Activated naive CD8-positive, alpha-beta T cell treated with anti-CD3 and anti-CD28 coated beads, Interleukin-2, amount 10 ng/mL, durations not matched to agents 7 days and 5 days (primary cell): ENCODE results near the gene CLN5. TPM values are rescaled to one million over a fixed set of nuclear protein-coding genes. Genes with fewer than 3 reads are reported as not detected.

Experiments
- ATAC-seq: fragments of 150-1000 bp; cut with Tn5 transposase; one replicate; pipeline ENCODE4 v1.10.0; 2021; ENCODE audit warnings: low read depth, moderate library complexity
- POLR2A ChIA-PET: fragments of 350-600 bp; sonication (Branson Sonifier 250); formaldehyde crosslinking; loops from one replicate; lab custom pipeline; 2021; ENCODE audit warnings: antibody characterized with exemption; lab: Charles Lee
- DNase-seq: peaks from one replicate; pipeline ENCODE4 v3.0.0; 2021
- H3K27ac Mint-ChIP-seq: one replicate; pipeline ENCODE4 v1.8.0; 2022; ENCODE audit warnings: mild to moderate bottlenecking, mixed read lengths
- H3K27me3 Mint-ChIP-seq: one replicate; pipeline ENCODE4 v1.8.0; 2022; ENCODE audit warnings: mild to moderate bottlenecking, moderate library complexity, mixed read lengths
- H3K36me3 Mint-ChIP-seq: one replicate; pipeline ENCODE4 v1.8.0; 2021; ENCODE audit warnings: mild to moderate bottlenecking, mixed read lengths
- H3K4me1 Mint-ChIP-seq: one replicate; pipeline ENCODE4 v1.8.0; 2021; ENCODE audit warnings: mixed read lengths
- H3K4me3 Mint-ChIP-seq: one replicate; pipeline ENCODE4 v1.8.0; 2022; ENCODE audit warnings: mild to moderate bottlenecking, moderate library complexity, mixed read lengths
- H3K9me3 Mint-ChIP-seq: one replicate; pipeline ENCODE4 v1.8.0; 2021; ENCODE audit warnings: mixed read lengths
- total RNA-seq, 2 experiments: library from RNA; stranded (reverse); gene quantifications; one replicate each; pipeline ENCODE4 v1.2.3, GENCODE V29; 2021

CLN5 gene
- total RNA-seq, 2 experiments from 2014 or later: 15.4 to 18.9 TPM

DNA sequence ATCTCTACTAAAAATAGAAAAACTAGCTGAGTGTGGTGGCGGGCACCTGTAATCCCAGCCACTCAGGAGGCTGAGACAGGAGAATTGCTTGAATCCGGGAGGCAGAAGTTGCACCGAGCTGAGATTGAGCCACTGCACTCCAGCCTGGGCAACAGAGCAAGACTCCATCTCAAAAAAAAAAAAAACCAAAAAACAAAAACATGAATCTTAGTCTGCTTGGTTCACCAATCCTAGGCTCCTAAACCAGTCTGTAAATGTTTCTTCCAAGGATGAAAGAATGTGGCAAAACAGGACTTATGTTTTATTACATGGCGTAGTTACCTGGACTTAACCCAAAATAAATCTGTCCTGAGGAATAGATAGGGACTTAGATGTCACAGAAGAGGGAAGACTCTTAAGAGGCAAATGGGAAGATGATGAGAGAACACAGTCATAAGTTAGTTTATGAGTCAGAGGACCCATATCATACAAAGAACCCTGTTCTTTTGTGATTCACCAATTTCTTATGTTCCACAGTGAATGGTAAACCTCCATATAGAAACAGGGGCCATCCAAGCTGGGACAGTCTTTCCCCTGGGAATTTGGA is 41.9 kb downstream of the CLN5 start:
- Mint-ChIP-seq H3K9me3 (no peaks in the 10 kb centered on the region), H3K27me3 (peaks cover 3% of the 10 kb centered on the region), H3K4me1 (no peaks in the 10 kb centered on the region), H3K4me3 (no peak overlapping the region), H3K27ac (no peak overlapping the region), H3K36me3 (peaks cover under 1% of the 10 kb centered on the region)
- POLR2A ChIA-PET: interaction anchor here (0.7 kb wide), 1 partner anchor 98 kb away, joined by 4 read pairs; no protein-coding TSS in a partner anchor
- no peak for DNase-seq
- no peak for ATAC-seq

DNA sequence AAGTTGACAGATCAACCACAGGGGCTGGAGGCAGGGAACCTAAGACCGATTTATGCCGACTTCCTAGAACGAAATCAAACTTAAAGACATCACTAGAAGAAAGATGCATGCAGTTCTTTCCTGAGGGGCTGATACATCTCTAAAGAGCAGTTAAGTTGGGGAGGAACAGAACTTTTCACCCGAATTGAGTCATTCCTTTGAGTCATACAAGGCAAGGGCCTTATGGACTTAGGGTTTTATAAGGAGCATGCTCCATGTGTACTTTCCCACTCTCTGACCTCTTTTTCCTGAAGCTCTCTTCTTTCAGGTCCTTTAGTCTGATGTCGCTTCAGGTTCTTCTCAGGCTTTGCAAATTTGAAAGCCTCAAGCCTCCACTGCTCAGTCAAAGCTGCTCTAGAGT is 43.0 kb downstream of the CLN5 start:
- Mint-ChIP-seq H3K4me1 (no peaks in the 10 kb centered on the region), H3K4me3 (no peak overlapping the region), H3K36me3 (no peaks in the 10 kb centered on the region), H3K27me3 (no peaks in the 10 kb centered on the region), H3K27ac (no peak overlapping the region), H3K9me3 (no peaks in the 10 kb centered on the region)
- DNase-seq: no peak
- no peak for ATAC-seq
- POLR2A ChIA-PET: interaction anchor here (1.1 kb wide), 1 partner anchor 9 kb away, joined by 4 read pairs; no protein-coding TSS in a partner anchor

DNA sequence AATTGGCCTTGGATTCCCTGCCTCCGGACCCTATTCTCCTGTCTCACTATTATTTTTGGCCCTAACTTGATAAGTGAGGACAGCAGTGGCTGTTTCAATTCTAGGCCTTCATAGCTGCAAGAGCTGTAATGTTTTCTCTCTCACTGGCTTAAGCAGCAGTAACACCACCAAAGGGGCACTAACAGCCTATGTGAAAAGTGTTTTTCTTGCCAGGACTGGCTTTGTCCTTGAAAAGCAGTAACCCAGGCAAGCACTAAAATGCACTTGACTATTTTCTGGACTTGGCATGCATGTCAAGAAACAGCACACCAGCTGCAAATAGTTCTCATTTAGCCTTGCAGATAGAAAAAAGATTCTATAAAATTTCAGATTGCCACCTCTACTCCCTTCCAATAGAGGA is 44.4 kb downstream of the CLN5 start:
- H3K9me3 Mint-ChIP-seq: no peaks in the 10 kb centered on the region
- no peak overlapping the region for H3K4me3 Mint-ChIP-seq
- POLR2A ChIA-PET: no interaction called here
- no peaks in the 10 kb centered on the region for H3K4me1 Mint-ChIP-seq
- DNase-seq (no peak), ATAC-seq (no peak)
- H3K27me3 Mint-ChIP-seq: no peaks in the 10 kb centered on the region
- no peaks in the 10 kb centered on the region for H3K36me3 Mint-ChIP-seq
- no peak overlapping the region for H3K27ac Mint-ChIP-seq

DNA sequence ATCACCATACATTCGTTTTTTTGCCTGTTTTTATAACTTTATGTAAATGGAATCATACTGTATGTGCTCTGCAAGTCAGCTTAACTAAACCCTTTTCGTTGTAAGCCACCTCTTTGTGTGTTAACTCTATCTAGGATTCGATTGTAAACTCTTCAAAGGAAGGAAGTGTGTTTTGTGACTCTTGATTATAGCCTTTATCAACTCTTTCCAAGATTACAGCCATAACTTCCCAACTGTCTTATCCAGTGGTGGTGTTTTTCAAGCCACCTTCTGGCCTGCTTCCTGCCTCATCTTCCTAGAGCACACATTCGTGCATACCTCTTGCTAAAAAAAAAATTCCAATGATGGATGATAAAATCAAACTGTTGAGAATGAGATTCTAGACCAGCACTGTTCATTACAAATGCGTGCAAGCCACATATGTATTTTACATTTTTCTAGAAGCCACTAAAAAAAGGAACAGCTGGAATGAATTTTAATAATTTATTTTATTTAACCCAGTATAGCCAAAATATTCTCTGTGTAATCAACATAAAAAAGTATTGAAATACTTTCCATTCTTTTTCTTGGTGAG is 47.1 kb downstream of the CLN5 start:
- no peak for ATAC-seq
- Mint-ChIP-seq H3K4me1 (peaks cover 2% of the 10 kb centered on the region), H3K27ac (no peak overlapping the region), H3K4me3 (no peak overlapping the region), H3K9me3 (no peaks in the 10 kb centered on the region), H3K36me3 (peaks cover 3% of the 10 kb centered on the region), H3K27me3 (no peaks in the 10 kb centered on the region)
- POLR2A ChIA-PET: no interaction called here
- no peak for DNase-seq

DNA sequence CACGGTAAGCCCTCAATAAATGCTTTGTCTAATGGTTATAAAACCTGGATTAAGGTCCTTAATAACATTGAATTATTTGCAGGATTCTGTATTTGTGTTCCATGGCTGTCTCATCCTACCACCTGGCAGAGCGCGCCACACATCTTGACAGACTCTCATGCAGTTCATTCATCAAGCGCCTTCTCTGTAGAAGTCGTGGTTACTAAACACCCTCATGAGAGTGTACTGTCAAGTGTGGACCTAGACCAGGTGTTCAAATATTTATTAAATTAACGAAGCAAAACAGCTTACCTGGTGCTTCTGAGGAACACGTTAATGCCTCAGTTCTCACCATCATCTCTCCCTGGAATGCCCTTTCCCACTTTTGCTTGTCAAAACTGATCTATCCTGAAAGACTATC is 48.2 kb downstream of the CLN5 start:
- H3K4me3 Mint-ChIP-seq: no peak overlapping the region
- DNase-seq: no peak
- no peak for ATAC-seq
- no peaks in the 10 kb centered on the region for H3K27me3 Mint-ChIP-seq
- H3K27ac Mint-ChIP-seq: no peak overlapping the region
- peaks cover 2% of the 10 kb centered on the region for H3K4me1 Mint-ChIP-seq
- POLR2A ChIA-PET: no interaction called here
- peaks cover 3% of the 10 kb centered on the region for H3K36me3 Mint-ChIP-seq
- no peaks in the 10 kb centered on the region for H3K9me3 Mint-ChIP-seq

DNA sequence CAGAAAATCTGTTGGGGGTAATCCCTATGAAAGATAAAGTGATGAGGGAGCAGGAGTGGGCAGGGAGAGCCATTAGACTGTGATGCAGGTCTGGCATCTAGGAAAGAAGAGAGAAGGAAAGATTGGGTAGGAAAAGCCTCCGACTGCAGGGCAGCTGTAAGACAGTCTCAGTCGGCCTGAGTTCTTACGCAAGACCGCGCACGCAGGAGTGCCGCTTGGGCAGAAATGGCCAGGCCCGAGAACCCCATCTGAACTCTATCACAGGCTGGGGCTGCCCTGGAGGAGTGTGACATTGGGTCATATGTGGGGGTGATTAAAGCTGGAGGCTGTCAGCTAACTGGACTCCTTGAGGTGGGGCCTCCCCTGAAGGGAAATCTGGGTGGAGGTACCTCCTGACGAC is 49.0 kb downstream of the CLN5 start:
- Mint-ChIP-seq H3K27ac (no peak overlapping the region), H3K36me3 (peaks cover 3% of the 10 kb centered on the region), H3K4me3 (no peak overlapping the region), H3K9me3 (no peaks in the 10 kb centered on the region), H3K27me3 (no peaks in the 10 kb centered on the region), H3K4me1 (peaks cover 2% of the 10 kb centered on the region)
- DNase-seq (no peak), ATAC-seq (no peak)
- POLR2A ChIA-PET: interaction anchor here (1.5 kb wide), 1 partner anchor 49 kb away, joined by 4 read pairs; the partner anchor contains the start of gene CLN5

DNA sequence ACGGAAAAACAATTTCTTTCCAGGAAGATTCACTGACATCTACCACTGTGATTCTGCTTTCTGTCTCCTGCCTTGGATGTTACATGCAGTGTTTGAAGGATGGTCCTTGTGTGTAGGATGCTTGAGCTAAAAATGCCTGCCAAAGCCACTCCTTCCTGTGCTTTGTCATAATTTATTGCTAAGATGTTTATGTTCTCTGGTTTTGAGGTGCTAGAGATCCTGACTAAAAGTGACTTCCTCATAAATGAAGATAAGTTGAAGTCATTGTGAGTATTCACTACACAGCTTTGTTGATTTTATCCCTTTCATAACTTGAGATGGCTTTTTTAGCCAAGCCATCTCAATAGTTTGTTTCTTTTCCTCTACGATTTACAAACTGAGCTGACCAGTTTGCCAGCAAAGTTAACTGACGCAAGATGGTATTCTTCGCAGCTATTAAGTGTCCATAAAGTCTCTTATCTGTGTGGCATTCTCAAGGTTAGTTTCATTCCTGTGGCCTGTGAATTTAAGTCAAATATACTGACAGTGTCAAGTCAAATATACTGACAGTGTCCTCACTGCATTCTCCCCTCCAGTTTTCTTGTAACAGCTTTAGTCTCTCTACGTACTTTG is 50.8 kb downstream of the CLN5 start:
- Mint-ChIP-seq H3K9me3 (no peaks in the 10 kb centered on the region), H3K36me3 (peaks cover 12% of the 10 kb centered on the region), H3K4me1 (peaks cover 2% of the 10 kb centered on the region), H3K27ac (peak overlapping the region; percentile 47), H3K27me3 (no peaks in the 10 kb centered on the region), H3K4me3 (no peak overlapping the region)
- no peak for DNase-seq
- POLR2A ChIA-PET: interaction anchor here (1.5 kb wide), 2 partner anchors 16 to 51 kb away, joined by 4 to 7 read pairs; partner anchors contain the start of genes CLN5 and FBXL3
- no peak for ATAC-seq

DNA sequence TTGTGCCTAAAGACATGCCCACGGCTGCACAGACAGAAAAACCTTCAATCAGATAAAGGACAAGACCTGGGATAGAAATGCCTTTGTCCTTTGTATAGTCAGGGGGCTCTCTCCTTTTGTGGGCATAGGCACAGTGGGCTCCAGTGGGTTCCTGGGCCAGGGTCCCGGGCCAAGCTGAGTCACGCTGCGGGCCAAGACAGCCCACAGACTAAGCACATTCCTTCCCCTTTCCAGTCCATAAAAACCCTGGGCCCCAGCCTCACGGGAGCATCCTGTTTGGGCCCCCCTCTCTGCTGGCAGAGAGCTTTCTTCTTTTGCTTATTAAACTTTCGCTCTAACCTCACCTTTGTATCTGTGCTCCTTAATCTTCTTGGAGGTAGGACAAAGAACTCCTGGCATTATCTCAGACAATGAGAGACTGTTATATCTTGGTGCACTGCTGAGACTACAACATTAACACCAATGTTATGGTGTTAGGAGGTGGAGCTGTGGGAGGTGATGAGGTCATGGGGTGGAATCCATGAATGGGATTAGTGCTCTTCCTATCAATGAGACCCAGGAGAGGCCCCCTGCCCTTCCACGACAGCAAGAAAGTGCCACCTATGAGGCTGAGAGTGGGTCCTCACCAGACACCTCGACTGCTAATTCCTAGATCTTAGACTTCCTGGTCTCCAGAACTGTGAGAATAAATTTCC is 55.9 kb downstream of the CLN5 start:
- peak overlapping the region; percentile 4 for H3K27ac Mint-ChIP-seq
- no peak for ATAC-seq
- DNase-seq: no peak
- peaks cover 45% of the 10 kb centered on the region for H3K36me3 Mint-ChIP-seq
- POLR2A ChIA-PET: no interaction called here
- no peaks in the 10 kb centered on the region for H3K4me1 Mint-ChIP-seq
- no peaks in the 10 kb centered on the region for H3K9me3 Mint-ChIP-seq
- no peak overlapping the region for H3K4me3 Mint-ChIP-seq
- no peaks in the 10 kb centered on the region for H3K27me3 Mint-ChIP-seq

DNA sequence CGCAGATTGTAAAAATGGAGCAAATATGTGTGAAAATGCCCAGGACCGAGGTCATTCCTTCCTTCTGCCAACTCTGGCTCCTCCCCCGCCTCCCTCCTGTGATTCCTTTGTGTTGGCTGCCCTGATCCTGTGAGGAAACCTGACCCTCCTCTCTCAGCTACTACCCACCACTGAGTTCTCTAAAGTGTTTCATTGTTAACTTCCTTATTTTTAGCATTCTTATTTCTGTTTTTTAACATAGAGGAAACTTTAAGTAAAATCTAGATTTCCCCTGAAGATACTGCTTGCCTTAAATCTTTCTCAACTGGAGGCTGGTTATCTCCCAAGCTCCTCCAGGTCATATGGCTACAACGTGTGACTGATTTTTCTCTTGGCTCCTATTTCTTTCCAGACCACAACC is 56.8 kb downstream of the CLN5 start:
- POLR2A ChIA-PET: no interaction called here
- DNase-seq (no peak), ATAC-seq (no peak)
- no peaks in the 10 kb centered on the region for H3K4me1 Mint-ChIP-seq
- peak overlapping the region; percentile 43 for H3K27ac Mint-ChIP-seq
- peaks cover 43% of the 10 kb centered on the region for H3K36me3 Mint-ChIP-seq
- H3K9me3 Mint-ChIP-seq: no peaks in the 10 kb centered on the region
- no peaks in the 10 kb centered on the region for H3K27me3 Mint-ChIP-seq
- H3K4me3 Mint-ChIP-seq: no peak overlapping the region

DNA sequence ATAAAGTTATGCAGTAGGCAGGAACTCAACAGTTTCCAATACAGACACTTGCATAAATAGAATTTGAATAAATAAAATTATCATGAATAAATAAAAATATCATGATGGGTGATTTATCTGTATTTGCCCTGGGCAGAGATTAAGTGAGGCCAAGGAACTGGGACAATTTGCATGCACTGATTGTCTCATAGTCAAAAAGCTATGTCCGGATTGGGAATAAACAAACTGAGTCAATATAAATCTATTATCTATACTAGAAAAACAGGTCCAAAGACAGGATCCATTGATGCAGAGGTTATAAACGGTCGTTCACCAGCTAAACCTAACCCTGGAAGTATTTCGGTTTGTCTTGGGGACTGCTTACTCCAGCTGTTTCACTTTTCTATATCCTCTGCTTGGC is 61.3 kb downstream of the CLN5 start:
- no peaks in the 10 kb centered on the region for H3K4me1 Mint-ChIP-seq
- no peaks in the 10 kb centered on the region for H3K27me3 Mint-ChIP-seq
- no peak for DNase-seq
- no peaks in the 10 kb centered on the region for H3K9me3 Mint-ChIP-seq
- H3K27ac Mint-ChIP-seq: no peak overlapping the region
- no peak overlapping the region for H3K4me3 Mint-ChIP-seq
- POLR2A ChIA-PET: no interaction called here
- peaks cover 51% of the 10 kb centered on the region for H3K36me3 Mint-ChIP-seq
- no peak for ATAC-seq

Other genes starting within 250 kb of the CLN5 start
- gene KCTD12, start 105.7 kb upstream of the CLN5 start, total RNA-seq: 1 to 10 TPM; 6.1 to 6.5 TPM
- gene ACOD1, start 43.6 kb upstream of the CLN5 start, total RNA-seq: not detected
- 10 to 100 TPM; 46.1 to 47.7 TPM for gene FBXL3, start 35.1 kb downstream of the CLN5 start, total RNA-seq